GM12872 (cell line): ENCODE results near the gene SCAMP4.

Experiments
- TF ChIP-seq, protein P1 (sequence below): IDR thresholded peaks from 3 replicates; pipeline ENCODE4 v1.5.1; 2011; ENCODE audit warnings: low read depth, mild to moderate bottlenecking, low read length, moderate library complexity; ENCODE audit not compliant: insufficient read depth

Gene SCAMP4

GRCh38 chr19:1969176-1970002, 64.2 kb downstream of the SCAMP4 start:
- TF ChIP-seq, protein P1, sequence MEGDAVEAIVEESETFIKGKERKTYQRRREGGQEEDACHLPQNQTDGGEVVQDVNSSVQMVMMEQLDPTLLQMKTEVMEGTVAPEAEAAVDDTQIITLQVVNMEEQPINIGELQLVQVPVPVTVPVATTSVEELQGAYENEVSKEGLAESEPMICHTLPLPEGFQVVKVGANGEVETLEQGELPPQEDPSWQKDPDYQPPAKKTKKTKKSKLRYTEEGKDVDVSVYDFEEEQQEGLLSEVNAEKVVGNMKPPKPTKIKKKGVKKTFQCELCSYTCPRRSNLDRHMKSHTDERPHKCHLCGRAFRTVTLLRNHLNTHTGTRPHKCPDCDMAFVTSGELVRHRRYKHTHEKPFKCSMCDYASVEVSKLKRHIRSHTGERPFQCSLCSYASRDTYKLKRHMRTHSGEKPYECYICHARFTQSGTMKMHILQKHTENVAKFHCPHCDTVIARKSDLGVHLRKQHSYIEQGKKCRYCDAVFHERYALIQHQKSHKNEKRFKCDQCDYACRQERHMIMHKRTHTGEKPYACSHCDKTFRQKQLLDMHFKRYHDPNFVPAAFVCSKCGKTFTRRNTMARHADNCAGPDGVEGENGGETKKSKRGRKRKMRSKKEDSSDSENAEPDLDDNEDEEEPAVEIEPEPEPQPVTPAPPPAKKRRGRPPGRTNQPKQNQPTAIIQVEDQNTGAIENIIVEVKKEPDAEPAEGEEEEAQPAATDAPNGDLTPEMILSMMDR: no peak

DNA sequence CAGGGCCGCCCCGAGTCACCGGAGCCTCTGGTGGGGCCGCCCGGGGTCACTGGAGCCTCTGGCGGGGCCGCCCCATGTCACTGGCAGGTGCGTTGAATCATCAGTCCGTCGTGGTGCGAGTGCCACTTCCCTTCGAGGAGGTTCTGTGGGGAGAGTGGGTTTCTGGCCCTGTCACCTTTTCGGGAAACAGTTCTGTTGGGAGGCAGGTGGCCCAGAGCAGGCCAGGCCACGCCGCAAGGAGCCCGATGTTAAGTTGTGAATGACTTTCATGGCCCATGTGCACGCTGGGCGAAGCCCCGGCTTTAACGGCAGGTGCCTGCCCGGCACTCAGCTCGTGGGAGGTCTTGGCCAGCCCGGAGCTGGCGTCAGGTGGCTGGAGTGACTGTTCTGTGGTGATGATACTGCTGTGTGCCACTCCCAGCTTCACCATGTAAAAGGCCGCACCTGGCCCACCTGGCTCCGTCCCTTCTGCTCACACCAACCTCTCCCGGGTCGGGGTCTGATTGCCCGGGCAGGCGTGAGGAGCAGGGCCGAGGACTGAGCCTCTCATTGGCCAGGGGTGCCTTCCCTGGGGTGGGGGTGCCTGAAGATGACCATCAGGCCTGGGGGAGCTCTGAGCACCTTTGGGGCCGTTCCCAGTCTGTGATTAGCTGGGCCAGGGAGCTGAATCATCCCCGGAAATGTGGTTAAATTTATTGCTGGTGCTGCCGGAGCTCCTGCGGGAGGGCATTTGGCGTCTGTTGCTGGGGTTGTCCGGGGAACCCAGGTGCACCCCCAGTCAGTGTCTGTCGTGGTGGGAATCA, 65.0 kb downstream of the SCAMP4 start:
- TF ChIP-seq, protein P1: no peak

- TF ChIP-seq, protein P1: no peak
Observed at GRCh38 chr19:1970806-1971502, 65.8 kb downstream of the SCAMP4 start.

DNA sequence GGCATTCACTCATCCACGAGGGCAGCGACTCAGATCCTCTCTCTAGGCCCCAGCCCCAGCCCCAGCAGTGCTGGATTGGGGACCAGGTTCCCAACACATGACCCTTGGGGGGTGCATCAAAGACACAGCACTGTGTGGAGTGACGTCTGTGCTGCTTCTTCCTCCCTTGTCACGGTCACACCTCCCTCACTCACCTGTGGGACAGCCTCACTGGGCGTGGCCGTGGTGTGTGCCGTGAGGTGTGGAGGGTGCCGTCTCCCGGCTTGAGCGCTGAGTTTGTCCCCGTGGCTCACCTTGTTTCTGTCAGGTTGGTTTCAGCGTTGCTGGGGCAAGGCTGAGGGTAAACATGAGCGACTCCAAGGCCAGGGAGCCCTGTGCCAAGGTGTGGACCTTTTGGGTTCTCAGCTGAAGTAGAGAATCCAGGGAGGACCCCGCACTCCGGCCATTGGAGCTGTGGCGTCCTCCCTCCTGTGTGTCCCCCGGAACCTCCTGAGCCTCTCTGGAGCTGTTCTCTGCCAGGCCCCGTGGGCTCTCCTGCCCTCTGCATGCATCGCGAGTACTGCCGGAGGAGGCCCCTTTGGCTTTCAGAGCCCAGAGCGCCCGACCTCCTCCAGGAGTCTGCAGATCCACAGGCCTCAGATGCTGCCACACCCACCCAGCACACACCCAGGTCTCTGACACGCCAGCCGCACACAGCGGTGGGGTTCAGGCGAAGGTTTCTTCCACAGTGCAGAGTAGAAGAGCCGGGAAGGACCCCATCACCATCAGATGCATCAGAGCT, 69.4 kb downstream of the SCAMP4 start:
- TF ChIP-seq, protein P1: no peak

DNA sequence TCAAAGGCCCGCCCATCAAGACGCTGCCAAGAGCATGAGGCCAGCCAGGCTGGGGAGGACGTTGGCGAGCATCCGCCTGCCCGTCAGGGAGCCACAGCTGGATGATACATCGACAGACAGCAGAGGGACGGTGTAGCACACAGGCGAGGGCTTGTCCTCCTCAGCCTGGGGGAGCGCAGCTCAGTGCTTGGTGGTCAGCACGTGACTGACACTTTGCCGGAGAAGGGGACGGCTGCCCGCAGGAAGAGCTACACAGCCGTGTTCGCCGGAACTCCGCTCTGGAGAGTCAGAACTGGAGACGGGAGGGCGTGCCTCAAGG, 69.9 kb downstream of the SCAMP4 start:
- TF ChIP-seq, protein P1: no peak
